KMS-11 (cell line): Measurements from ENCODE around the gene AIFM3.

ENCODE experiments used
- H2AFZ ChIP-seq: fragments of 200-600 bp; sonication (generic); 2 replicates; pipeline ENCODE4 v1.6.1; 2016; ENCODE audit warnings: antibody characterized with exemption, mixed run types, low read depth
- H3K27ac ChIP-seq: fragments of 200-600 bp; sonication (generic); 2 replicates; pipeline ENCODE4 v1.6.1; 2016; ENCODE audit warnings: mild to moderate bottlenecking, mixed run types
- H3K27me3 ChIP-seq: fragments of 200-600 bp; sonication (generic); 2 replicates; pipeline ENCODE4 v1.6.1; 2017; ENCODE audit warnings: mild to moderate bottlenecking, low read depth, mixed run types, moderate library complexity; ENCODE audit not compliant: insufficient read depth
- H3K36me3 ChIP-seq: fragments of 200-600 bp; sonication (generic); 2 replicates; pipeline ENCODE4 v1.6.1; 2017; ENCODE audit warnings: mild to moderate bottlenecking, mixed run types; ENCODE audit not compliant: insufficient read depth
- H3K4me1 ChIP-seq: fragments of 200-600 bp; sonication (generic); 2 replicates; pipeline ENCODE4 v1.6.1; 2016; ENCODE audit warnings: mild to moderate bottlenecking, low read depth, mixed run types; ENCODE audit not compliant: poor library complexity, severe bottlenecking
- H3K4me2 ChIP-seq: fragments of 200-600 bp; sonication (generic); 2 replicates; pipeline ENCODE4 v1.7.0; 2016; ENCODE audit warnings: mild to moderate bottlenecking, mixed run types
- H3K4me3 ChIP-seq: fragments of 200-600 bp; sonication (generic); IDR thresholded peaks from 2 replicates; pipeline ENCODE4 v1.6.1; 2017; ENCODE audit warnings: low read depth, low read length, mixed read lengths; ENCODE audit not compliant: insufficient read depth
- H3K79me2 ChIP-seq: fragments of 200-600 bp; sonication (generic); 2 replicates; pipeline ENCODE4 v1.6.1; 2016; ENCODE audit warnings: low read depth, mixed run types; ENCODE audit not compliant: insufficient read depth
- H3K9ac ChIP-seq: fragments of 200-600 bp; sonication (generic); 2 replicates; pipeline ENCODE4 v1.6.1; 2016; ENCODE audit warnings: mild to moderate bottlenecking, mixed run types
- H4K20me1 ChIP-seq: fragments of 200-600 bp; sonication (generic); 2 replicates; pipeline ENCODE4 v1.6.1; 2016; ENCODE audit warnings: mild to moderate bottlenecking, mixed run types; ENCODE audit not compliant: insufficient read depth
- CTCF ChIP-seq: fragments of 200-600 bp; sonication (generic); conservative IDR thresholded peaks from 2 replicates; pipeline ENCODE4 v1.6.1; 2017; ENCODE audit warnings: low read depth, mild to moderate bottlenecking, antibody characterized with exemption, low read length, moderate library complexity, mixed read lengths

The AIFM3 gene

GRCh38 chr22:20999350-21000206 lies 32.5 kb downstream of the AIFM3 start:
- Histone ChIP-seq H3K4me1 (peaks cover 18% of the 10 kb centered on the region), H3K4me3 (no peak overlapping the region), H3K27me3 (no peaks in the 10 kb centered on the region), H3K4me2 (peak overlapping the region; percentile 69; the same call in 1 of the 2 replicates), H3K36me3 (no peaks in the 10 kb centered on the region), H3K79me2 (peaks cover 23% of the 10 kb centered on the region; the same call in 1 of the 2 replicates), H3K9ac (no peak overlapping the region; the same call in 1 of the 2 replicates), H4K20me1 (no peaks in the 10 kb centered on the region), H3K27ac (no peak overlapping the region), H2AFZ (no peak overlapping the region)
- no peak for TF ChIP-seq CTCF

GRCh38 chr22:21000207-21000986 lies 33.3 kb downstream of the AIFM3 start:
- TF ChIP-seq CTCF: no peak
- no peaks in the 10 kb centered on the region for H3K27me3 ChIP-seq
- H3K4me3 ChIP-seq: peak overlapping the region; percentile 52
- H2AFZ ChIP-seq: no peak overlapping the region
- peaks cover 18% of the 10 kb centered on the region for H3K4me1 ChIP-seq
- H3K9ac ChIP-seq: peak overlapping the region; percentile 92; the same call in 1 of the 2 replicates
- no peaks in the 10 kb centered on the region for H4K20me1 ChIP-seq
- peaks cover 23% of the 10 kb centered on the region; the same call in 1 of the 2 replicates for H3K79me2 ChIP-seq
- peak overlapping the region; percentile 69 for H3K4me2 ChIP-seq
- H3K27ac ChIP-seq: peak overlapping the region; percentile 94
- H3K36me3 ChIP-seq: no peaks in the 10 kb centered on the region

GRCh38 chr22:21000987-21001600 lies 34.0 kb downstream of the AIFM3 start:
- H3K79me2 ChIP-seq: peaks cover 23% of the 10 kb centered on the region; the same call in 1 of the 2 replicates
- no peak for TF ChIP-seq CTCF
- H3K27ac ChIP-seq: peak overlapping the region; percentile 94
- no peaks in the 10 kb centered on the region for H3K27me3 ChIP-seq
- H3K4me1 ChIP-seq: peaks cover 18% of the 10 kb centered on the region
- H3K9ac ChIP-seq: peak overlapping the region; percentile 92
- peak overlapping the region; percentile 52 for H3K4me3 ChIP-seq
- peak overlapping the region; percentile 69 for H3K4me2 ChIP-seq
- H2AFZ ChIP-seq: peak overlapping the region; percentile 87
- no peaks in the 10 kb centered on the region for H3K36me3 ChIP-seq
- H4K20me1 ChIP-seq: no peaks in the 10 kb centered on the region

- Histone ChIP-seq H3K27ac (peak within 1 kb of the TSS; percentile 94), H3K4me3 (peak within 1 kb of the TSS; percentile 52), H3K4me1 (peaks cover 18% of the 10 kb centered on the region), H3K9ac (peak within 1 kb of the TSS; percentile 92), H3K36me3 (no peaks in the 10 kb centered on the region), H4K20me1 (no peaks in the 10 kb centered on the region), H3K4me2 (peak within 1 kb of the TSS; percentile 99), H3K79me2 (peaks cover 23% of the 10 kb centered on the region; the same call in 1 of the 2 replicates), H2AFZ (peak within 1 kb of the TSS; percentile 87), H3K27me3 (no peaks in the 10 kb centered on the region)
- no peak for TF ChIP-seq CTCF
Measured at GRCh38 chr22:21001601-21002325, 34.7 kb downstream of the AIFM3 start, which contains the start of gene THAP7. Gene THAP7 (minus strand): TSS chr22:21002118. CDS start chr22:21001911, 207 bp downstream.
